ENCODE measurements around the gene POLR2J.

- TF ChIP-seq, protein P1, sequence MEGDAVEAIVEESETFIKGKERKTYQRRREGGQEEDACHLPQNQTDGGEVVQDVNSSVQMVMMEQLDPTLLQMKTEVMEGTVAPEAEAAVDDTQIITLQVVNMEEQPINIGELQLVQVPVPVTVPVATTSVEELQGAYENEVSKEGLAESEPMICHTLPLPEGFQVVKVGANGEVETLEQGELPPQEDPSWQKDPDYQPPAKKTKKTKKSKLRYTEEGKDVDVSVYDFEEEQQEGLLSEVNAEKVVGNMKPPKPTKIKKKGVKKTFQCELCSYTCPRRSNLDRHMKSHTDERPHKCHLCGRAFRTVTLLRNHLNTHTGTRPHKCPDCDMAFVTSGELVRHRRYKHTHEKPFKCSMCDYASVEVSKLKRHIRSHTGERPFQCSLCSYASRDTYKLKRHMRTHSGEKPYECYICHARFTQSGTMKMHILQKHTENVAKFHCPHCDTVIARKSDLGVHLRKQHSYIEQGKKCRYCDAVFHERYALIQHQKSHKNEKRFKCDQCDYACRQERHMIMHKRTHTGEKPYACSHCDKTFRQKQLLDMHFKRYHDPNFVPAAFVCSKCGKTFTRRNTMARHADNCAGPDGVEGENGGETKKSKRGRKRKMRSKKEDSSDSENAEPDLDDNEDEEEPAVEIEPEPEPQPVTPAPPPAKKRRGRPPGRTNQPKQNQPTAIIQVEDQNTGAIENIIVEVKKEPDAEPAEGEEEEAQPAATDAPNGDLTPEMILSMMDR (IDR thresholded peaks at IDR 0.05; ENCODE audit: low read depth, low read length), result no peak
- TF ChIP-seq, protein P2, sequence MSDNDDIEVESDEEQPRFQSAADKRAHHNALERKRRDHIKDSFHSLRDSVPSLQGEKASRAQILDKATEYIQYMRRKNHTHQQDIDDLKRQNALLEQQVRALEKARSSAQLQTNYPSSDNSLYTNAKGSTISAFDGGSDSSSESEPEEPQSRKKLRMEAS (IDR thresholded peaks at IDR 0.05; ENCODE audit: low read depth, low read length), result no peak
- no peak for TF ChIP-seq POLR2A (IDR thresholded peaks at IDR 0.05; ENCODE audit: extremely low read depth, insufficient read length)
- TF ChIP-seq MYC (IDR thresholded peaks at IDR 0.05; ENCODE audit: low read depth, low read length), result no peak
These were observed 44.7 kb downstream of the POLR2J start for GRCh38 chr7:102434039-102434486.

Measured in NB4 (cell line).